Measurements from ENCODE around the gene GALNT3.

Gene GALNT3

GRCh38 chr2:165793779-165794535 is at the start of gene GALNT3:
Gene GALNT3 (minus strand): TSS chr2:165794247. CDS start chr2:165770700, 23,547 bp downstream.
- DNase-seq (ENCODE audit: low read depth in 3 of 3) = peak in 1 of 3 experiments; percentile 8

- DNase-seq (ENCODE audit: low read depth in 3 of 3) = no peak
Observed at GRCh38 chr2:165843351-165843750, 49.3 kb upstream of the GALNT3 start.

- DNase-seq (ENCODE audit: low read depth in 3 of 3) = no peak
Observed at GRCh38 chr2:165840333-165840958, 46.4 kb upstream of the GALNT3 start.

- DNase-seq (ENCODE audit: low read depth in 3 of 3) = no peak
Observed at GRCh38 chr2:165839610-165840009, 45.6 kb upstream of the GALNT3 start.

GRCh38 chr2:165837122-165837521 is 43.1 kb upstream of the GALNT3 start:
- no peak for DNase-seq (ENCODE audit: low read depth in 3 of 3)

- DNase-seq (ENCODE audit: low read depth in 3 of 3) = no peak
Observed at GRCh38 chr2:165835363-165835762, 41.3 kb upstream of the GALNT3 start.

GRCh38 chr2:165833156-165833555 is 39.1 kb upstream of the GALNT3 start:
- DNase-seq (ENCODE audit: low read depth in 3 of 3) = no peak

- no peak for DNase-seq (ENCODE audit: low read depth in 3 of 3)
Observed at GRCh38 chr2:165827921-165828276, 33.9 kb upstream of the GALNT3 start.

GRCh38 chr2:165827016-165827920 is 33.2 kb upstream of the GALNT3 start:
- DNase-seq (ENCODE audit: low read depth in 3 of 3) = no peak

- no peak for DNase-seq (ENCODE audit: low read depth in 3 of 3)
Observed at GRCh38 chr2:165825041-165825440, 31.0 kb upstream of the GALNT3 start.

GRCh38 chr2:165820296-165820695 is 26.2 kb upstream of the GALNT3 start:
- no peak for DNase-seq (ENCODE audit: low read depth in 3 of 3)

- DNase-seq (ENCODE audit: low read depth in 3 of 3) = no peak
Observed at GRCh38 chr2:165818920-165819319, 24.9 kb upstream of the GALNT3 start.

- no peak for DNase-seq (ENCODE audit: low read depth in 3 of 3)
Observed at GRCh38 chr2:165815299-165816141, 21.5 kb upstream of the GALNT3 start.

- DNase-seq (ENCODE audit: low read depth in 3 of 3) = no peak
Observed at GRCh38 chr2:165814473-165814872, 20.4 kb upstream of the GALNT3 start.

- DNase-seq (ENCODE audit: low read depth in 3 of 3) = no peak
Observed at GRCh38 chr2:165811592-165812370, 17.7 kb upstream of the GALNT3 start.

GRCh38 chr2:165810418-165810817 is 16.4 kb upstream of the GALNT3 start:
- DNase-seq (ENCODE audit: low read depth in 3 of 3) = no peak

- DNase-seq (ENCODE audit: low read depth in 3 of 3) = no peak
Observed at GRCh38 chr2:165804719-165805118, 10.7 kb upstream of the GALNT3 start.

- no peak for DNase-seq (ENCODE audit: low read depth in 3 of 3)
Observed at GRCh38 chr2:165803123-165803760, 9.2 kb upstream of the GALNT3 start.

- no peak for DNase-seq (ENCODE audit: low read depth in 3 of 3)
Observed at GRCh38 chr2:165801176-165801575, 7.1 kb upstream of the GALNT3 start.

GRCh38 chr2:165796819-165797530 is 2.9 kb upstream of the GALNT3 start:
- DNase-seq (ENCODE audit: low read depth in 3 of 3) = no peak

Data from stimulated activated CD4-positive, alpha-beta T cell treated with anti-CD3 and anti-CD28 coated beads, TNF-alpha, amount 100 ng/mL, for 24 hours (primary cell).